NCI-H2227 treated with DMSO at 0.1 percent for 48 hours (cell line): ENCODE results near the gene NECTIN2.
A peak's percentile ranks its signal among the peaks of the same experiment; 100 is the strongest.
"Not testable (repeated sequence)": the region's sequence is repeated elsewhere in the genome, so short reads cannot be mapped to it uniquely, and the experiment has no call there.

Source experiments
- DNase-seq: peaks from one replicate; lab custom pipeline; 2025; lab: John Stamatoyannopoulos, UW

Gene NECTIN2

GRCh38 chr19:44884566-44884965, 38.5 kb downstream of the NECTIN2 start:
- no peak for DNase-seq

- DNase-seq = no peak
Observed at GRCh38 chr19:44886141-44886540, 40.0 kb downstream of the NECTIN2 start.

- DNase-seq = no peak
Observed at GRCh38 chr19:44887648-44888047, 41.6 kb downstream of the NECTIN2 start.

- not testable (repeated sequence) for DNase-seq
Observed at GRCh38 chr19:44888335-44888734, 42.2 kb downstream of the NECTIN2 start.

- no peak for DNase-seq
Observed at GRCh38 chr19:44889830-44890365, 43.8 kb downstream of the NECTIN2 start.

- peak; percentile 99 for DNase-seq
Observed at GRCh38 chr19:44890366-44891015, 44.4 kb downstream of the NECTIN2 start.

GRCh38 chr19:44891016-44891882, 45.2 kb downstream of the NECTIN2 start, which contains the start of gene TOMM40:
Gene TOMM40 (plus strand): TSS chr19:44891254. CDS start chr19:44891416, 162 bp downstream.
- no peak for DNase-seq

- DNase-seq = no peak
Observed at GRCh38 chr19:44892932-44893331, 46.8 kb downstream of the NECTIN2 start.

GRCh38 chr19:44893332-44894051, 47.4 kb downstream of the NECTIN2 start:
- DNase-seq = no peak

GRCh38 chr19:44894052-44894400, 47.9 kb downstream of the NECTIN2 start:
- no peak for DNase-seq

- no peak for DNase-seq
Observed at GRCh38 chr19:44894946-44895345, 48.8 kb downstream of the NECTIN2 start.

GRCh38 chr19:44897835-44898234, 51.7 kb downstream of the NECTIN2 start:
- DNase-seq = no peak

- DNase-seq = no peak
Observed at GRCh38 chr19:44900328-44901244, 54.5 kb downstream of the NECTIN2 start.

- no peak for DNase-seq
Observed at GRCh38 chr19:44903216-44903601, 57.1 kb downstream of the NECTIN2 start.

- DNase-seq = peak; percentile 15
Observed at GRCh38 chr19:44903602-44904425, 57.7 kb downstream of the NECTIN2 start.

- no peak for DNase-seq
Observed at GRCh38 chr19:44904426-44904994, 58.4 kb downstream of the NECTIN2 start.

GRCh38 chr19:44905437-44906160, 59.5 kb downstream of the NECTIN2 start, which contains the start of gene APOE:
Gene APOE (plus strand): TSS chr19:44905796. CDS start chr19:44906625, 829 bp downstream.
- no peak for DNase-seq

GRCh38 chr19:44907613-44908012, 61.5 kb downstream of the NECTIN2 start:
- DNase-seq = no peak
